ENCODE data around the gene HES5.

GRCh38 chr1:2542246-2542915 lies 12.3 kb upstream of the HES5 start:
- no peak for TF ChIP-seq YY1 (IDR thresholded peaks at IDR 0.05; ENCODE audit: insufficient read depth, insufficient read length)
- TF ChIP-seq ZNF274 (IDR thresholded peaks at IDR 0.05; ENCODE audit: low read depth, low read length) = no peak
- TF ChIP-seq SUZ12 (IDR thresholded peaks at IDR 0.05; ENCODE audit: extremely low read depth, insufficient read depth, insufficient read length) = no peak

All from NT2/D1 (cell line).